Mesenchymal stem cell (in vitro differentiated cells and primary cell): ENCODE data around the gene MISP.
"Not testable (repeated sequence)": the region's sequence is repeated elsewhere in the genome, so short reads cannot be mapped to it uniquely, and the experiment has no call there.

ENCODE experiments used
- DNase-seq: peaks from one replicate; pipeline ENCODE4 v3.0.0-alpha.2; 2013
- H2AFZ ChIP-seq: one replicate; pipeline ENCODE4 v1.6.1; 2013; ENCODE audit warnings: low read depth, mild to moderate bottlenecking, control low read depth, inconsistent platforms, low read length, moderate library complexity
- H2AK5ac ChIP-seq: 2 replicates; pipeline ENCODE4 v1.6.1; 2013; ENCODE audit warnings: low read length, moderate library complexity, mild to moderate bottlenecking, inconsistent platforms; ENCODE audit not compliant: severe bottlenecking
- H2BK120ac ChIP-seq: one replicate; pipeline ENCODE4 v1.6.1; 2013; ENCODE audit warnings: low read depth, mild to moderate bottlenecking, inconsistent platforms, low read length, moderate library complexity
- H2BK12ac ChIP-seq, 2 experiments: one replicate each; pipeline ENCODE4 v1.6.1; 2013; ENCODE audit warnings: inconsistent platforms in 2 of 2, low read length in 2 of 2, mild to moderate bottlenecking in 2 of 2, moderate library complexity in 2 of 2, control low read depth in 1 of 2
- H2BK15ac ChIP-seq: one replicate; pipeline ENCODE4 v1.6.1; 2013; ENCODE audit warnings: mild to moderate bottlenecking, low read depth, inconsistent platforms; ENCODE audit not compliant: poor library complexity, severe bottlenecking
- H2BK5ac ChIP-seq: 2 replicates; pipeline ENCODE4 v1.6.1; 2013; ENCODE audit warnings: low read depth, mild to moderate bottlenecking, low read length, control low read depth, inconsistent platforms; ENCODE audit not compliant: poor library complexity, severe bottlenecking
- H3K14ac ChIP-seq, 2 experiments: one replicate each; pipeline ENCODE4 v1.6.1; 2013; ENCODE audit warnings: inconsistent platforms in 2 of 2, low read length in 2 of 2, control low read depth in 1 of 2, mild to moderate bottlenecking in 1 of 2, moderate library complexity in 1 of 2
- H3K18ac ChIP-seq, 2 experiments: one replicate each; pipeline ENCODE4 v1.6.1; 2013; ENCODE audit warnings: inconsistent platforms in 2 of 2, low read length in 2 of 2, control low read depth in 1 of 2, low read depth in 1 of 2, mild to moderate bottlenecking in 1 of 2
- H3K23ac ChIP-seq, 2 experiments: one replicate each; pipeline ENCODE4 v1.6.1; 2013; ENCODE audit warnings: inconsistent platforms in 2 of 2, low read length in 2 of 2, mild to moderate bottlenecking in 2 of 2, moderate library complexity in 2 of 2, control low read depth in 1 of 2
- H3K27ac ChIP-seq: 2 replicates; pipeline ENCODE4 v1.5.1; 2013; ENCODE audit warnings: mild to moderate bottlenecking, moderate library complexity, low read length, control low read depth, inconsistent platforms; ENCODE audit not compliant: poor library complexity, severe bottlenecking
- H3K27me3 ChIP-seq, 2 experiments: 2 replicates each; pipeline versions ENCODE4 v1.6.1 to v1.7.0; 2013; ENCODE audit warnings: low read length in 2 of 2, mild to moderate bottlenecking in 2 of 2, moderate library complexity in 2 of 2, control low read depth in 1 of 2, inconsistent platforms in 1 of 2; ENCODE audit not compliant: control insufficient read depth in 1 of 2, insufficient read depth in 1 of 2
- H3K36me3 ChIP-seq, 2 experiments: 2 replicates each; pipeline versions ENCODE4 v1.6.1 to v1.7.0; 2013; ENCODE audit warnings: low read length in 2 of 2, control low read depth in 1 of 2, inconsistent platforms in 1 of 2, low read depth in 1 of 2, mild to moderate bottlenecking in 1 of 2; ENCODE audit not compliant: insufficient read depth in 2 of 2, control insufficient read depth in 1 of 2
- H3K4ac ChIP-seq, 2 experiments: one replicate each; pipeline ENCODE4 v1.6.1; 2013; ENCODE audit warnings: inconsistent platforms in 2 of 2, low read length in 2 of 2, mild to moderate bottlenecking in 2 of 2, moderate library complexity in 2 of 2, control low read depth in 1 of 2, low read depth in 1 of 2
- H3K4me1 ChIP-seq: 2 replicates; pipeline ENCODE4 v1.6.1; 2013; ENCODE audit warnings: low read depth, low read length, control low read depth; ENCODE audit not compliant: control insufficient read depth, insufficient read depth
- H3K4me2 ChIP-seq: 2 replicates; pipeline ENCODE4 v1.6.1; 2013; ENCODE audit warnings: low read length, mild to moderate bottlenecking, inconsistent platforms; ENCODE audit not compliant: poor library complexity, severe bottlenecking
- H3K4me3 ChIP-seq, 2 experiments: 2 replicates each; pipeline versions ENCODE4 v1.5.1 to v1.7.0; 2013; ENCODE audit warnings: low read length in 2 of 2, mild to moderate bottlenecking in 2 of 2, control low read depth in 1 of 2, low read depth in 1 of 2; ENCODE audit not compliant: insufficient read depth in 1 of 2
- H3K79me1 ChIP-seq: replicated peaks from 2 replicates; pipeline ENCODE4 v1.6.1; 2013; ENCODE audit warnings: mild to moderate bottlenecking, control low read depth, low read length, inconsistent platforms; ENCODE audit not compliant: poor library complexity, severe bottlenecking
- H3K9ac ChIP-seq: 2 replicates; pipeline ENCODE4 v1.7.0; 2013; ENCODE audit warnings: mild to moderate bottlenecking, low read length, moderate library complexity
- H3K9me3 ChIP-seq: 2 replicates; pipeline ENCODE4 v1.7.0; 2013; ENCODE audit warnings: mild to moderate bottlenecking, low read length; ENCODE audit not compliant: control insufficient read depth
- H4K8ac ChIP-seq: one replicate; pipeline ENCODE4 v1.6.1; 2013; ENCODE audit warnings: inconsistent platforms, mild to moderate bottlenecking, low read length, moderate library complexity
- H4K91ac ChIP-seq: one replicate; pipeline ENCODE4 v1.6.1; 2013; ENCODE audit warnings: mild to moderate bottlenecking, low read length, inconsistent platforms
- WGBS: methylation state at CpG from one replicate; pipeline ENCODE4 v1.1.7; 2013; ENCODE audit warnings: mixed read lengths; 5-methylcytosine and 5-hydroxymethylcytosine counted together

MISP gene

DNA sequence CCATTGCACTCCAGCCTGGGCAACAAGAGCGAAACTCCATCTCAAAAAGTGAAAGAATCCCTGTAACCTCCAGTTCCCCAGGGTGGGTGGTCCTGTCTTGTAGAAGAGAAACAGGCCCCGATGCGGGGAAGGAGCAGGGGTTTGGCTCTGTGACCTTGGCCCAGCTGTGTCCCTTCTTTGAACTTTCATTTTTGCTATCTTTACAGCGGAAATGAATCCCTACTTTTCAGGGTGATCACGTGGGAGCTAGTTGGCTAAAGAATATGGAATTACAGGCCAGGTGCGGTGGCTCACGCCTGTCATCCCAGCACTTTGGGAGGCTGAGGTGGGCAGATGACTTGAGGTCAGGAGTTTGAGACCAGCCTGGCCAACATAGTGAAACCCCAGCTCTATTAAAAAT is 5.8 kb upstream of the MISP start:
- H2BK12ac ChIP-seq, H4K8ac ChIP-seq, H3K23ac ChIP-seq, H2AK5ac ChIP-seq, H3K27ac ChIP-seq, H3K4ac ChIP-seq, H2AFZ ChIP-seq, H3K27me3 ChIP-seq, H3K79me1 ChIP-seq, H3K4me2 ChIP-seq, H2BK15ac ChIP-seq, H3K18ac ChIP-seq, H3K14ac ChIP-seq, H2BK120ac ChIP-seq, H2BK5ac ChIP-seq, H4K91ac ChIP-seq, H3K4me1 ChIP-seq, H3K9ac ChIP-seq, H3K4me3 ChIP-seq: not testable (repeated sequence)
- peak; percentile 42 for DNase-seq
- Histone ChIP-seq H3K36me3 (peaks cover 14 to 40% of the 10 kb centered on the region in 2 experiments), H3K9me3 (peaks cover 16% of the 10 kb centered on the region)
- WGBS = 78% methylated on average over 7 of the region's 7 CpGs

DNA sequence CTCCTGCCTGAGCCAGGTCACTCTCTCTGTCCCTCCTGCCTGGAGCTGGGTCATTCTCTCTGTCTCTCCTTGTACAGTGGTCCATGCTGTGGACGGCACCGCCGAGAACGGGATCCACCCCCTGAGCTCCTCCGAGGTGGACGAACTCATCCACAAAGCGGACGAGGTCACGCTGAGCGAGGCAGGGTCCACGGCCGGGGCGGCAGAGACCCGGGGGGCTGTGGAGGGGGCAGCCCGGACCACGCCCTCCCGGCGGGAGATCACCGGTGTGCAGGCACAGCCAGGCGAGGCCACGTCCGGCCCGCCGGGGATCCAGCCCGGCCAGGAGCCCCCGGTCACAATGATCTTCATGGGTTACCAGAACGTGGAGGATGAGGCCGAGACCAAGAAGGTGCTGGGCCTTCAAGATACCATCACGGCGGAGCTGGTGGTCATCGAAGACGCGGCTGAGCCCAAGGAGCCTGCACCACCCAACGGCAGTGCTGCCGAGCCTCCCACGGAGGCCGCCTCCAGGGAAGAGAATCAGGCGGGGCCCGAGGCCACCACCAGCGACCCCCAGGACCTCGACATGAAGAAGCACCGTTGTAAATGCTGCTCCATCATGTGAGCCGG is 4.6 kb upstream of the MISP start:
- H2AK5ac ChIP-seq = no peak overlapping the region
- H2BK12ac ChIP-seq = no peak overlapping the region
- H2BK15ac ChIP-seq = no peak overlapping the region
- WGBS = 94% methylated on average over 43 of the region's 43 CpGs
- H3K4ac ChIP-seq = no peak overlapping the region
- no peak overlapping the region for H4K8ac ChIP-seq
- H2BK120ac ChIP-seq = no peak overlapping the region
- H3K14ac ChIP-seq = no peak overlapping the region
- H3K27me3 ChIP-seq = no peaks in the 10 kb centered on the region
- no peak overlapping the region for H3K9ac ChIP-seq
- H3K23ac ChIP-seq = no peak overlapping the region
- peaks cover 14 to 35% of the 10 kb centered on the region in 2 experiments for H3K36me3 ChIP-seq
- DNase-seq = no peak
- no peak overlapping the region for H3K27ac ChIP-seq
- no peak overlapping the region for H2AFZ ChIP-seq
- H2BK5ac ChIP-seq = no peak overlapping the region
- H3K4me1 ChIP-seq = peaks cover 7% of the 10 kb centered on the region
- peak overlapping the region in 1 of 2 experiments; percentile 8 for H3K4me3 ChIP-seq
- no peak overlapping the region for H3K4me2 ChIP-seq
- no peaks in the 10 kb centered on the region for H3K79me1 ChIP-seq
- H3K18ac ChIP-seq = no peak overlapping the region
- H3K9me3 ChIP-seq = peaks cover 16% of the 10 kb centered on the region
- no peak overlapping the region for H4K91ac ChIP-seq

DNA sequence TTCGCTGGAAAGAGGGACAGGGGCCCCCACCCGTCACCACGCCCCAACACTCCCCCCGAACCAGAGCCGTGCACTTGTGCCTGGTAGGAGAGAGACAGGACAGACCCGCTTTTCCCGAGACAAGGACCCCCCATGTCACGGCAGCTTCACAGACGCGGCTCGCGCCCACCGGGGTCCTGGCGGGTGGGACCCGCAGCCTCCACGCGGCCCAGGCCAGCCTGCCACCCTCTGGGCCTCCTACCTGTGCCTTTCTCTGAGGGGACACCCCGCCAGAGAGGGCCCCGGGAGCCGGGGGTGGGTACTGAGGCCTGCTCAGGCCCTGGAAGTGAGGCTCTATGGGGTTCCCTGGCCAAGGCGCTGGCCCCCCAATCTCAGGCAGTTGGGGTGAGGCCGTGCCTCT is 4.0 kb upstream of the MISP start:
- H4K91ac ChIP-seq = no peak overlapping the region
- no peak overlapping the region for H3K4ac ChIP-seq
- H3K4me3 ChIP-seq = no peak overlapping the region
- H3K18ac ChIP-seq = no peak overlapping the region
- no peak overlapping the region for H3K27ac ChIP-seq
- DNase-seq = no peak
- H3K27me3 ChIP-seq = no peaks in the 10 kb centered on the region
- no peak overlapping the region for H3K23ac ChIP-seq
- H2BK5ac ChIP-seq = no peak overlapping the region
- peaks cover 13% of the 10 kb centered on the region for H3K4me1 ChIP-seq
- no peak overlapping the region for H2AK5ac ChIP-seq
- H3K14ac ChIP-seq = no peak overlapping the region
- H2BK15ac ChIP-seq = no peak overlapping the region
- H3K36me3 ChIP-seq = peaks cover 14 to 35% of the 10 kb centered on the region in 2 experiments
- no peak overlapping the region for H2BK12ac ChIP-seq
- peaks cover 16% of the 10 kb centered on the region for H3K9me3 ChIP-seq
- no peak overlapping the region for H4K8ac ChIP-seq
- H2BK120ac ChIP-seq = no peak overlapping the region
- H2AFZ ChIP-seq = no peak overlapping the region
- H3K4me2 ChIP-seq = no peak overlapping the region
- H3K79me1 ChIP-seq = no peaks in the 10 kb centered on the region
- no peak overlapping the region for H3K9ac ChIP-seq
- 98% methylated on average over 22 of the region's 22 CpGs for WGBS

DNA sequence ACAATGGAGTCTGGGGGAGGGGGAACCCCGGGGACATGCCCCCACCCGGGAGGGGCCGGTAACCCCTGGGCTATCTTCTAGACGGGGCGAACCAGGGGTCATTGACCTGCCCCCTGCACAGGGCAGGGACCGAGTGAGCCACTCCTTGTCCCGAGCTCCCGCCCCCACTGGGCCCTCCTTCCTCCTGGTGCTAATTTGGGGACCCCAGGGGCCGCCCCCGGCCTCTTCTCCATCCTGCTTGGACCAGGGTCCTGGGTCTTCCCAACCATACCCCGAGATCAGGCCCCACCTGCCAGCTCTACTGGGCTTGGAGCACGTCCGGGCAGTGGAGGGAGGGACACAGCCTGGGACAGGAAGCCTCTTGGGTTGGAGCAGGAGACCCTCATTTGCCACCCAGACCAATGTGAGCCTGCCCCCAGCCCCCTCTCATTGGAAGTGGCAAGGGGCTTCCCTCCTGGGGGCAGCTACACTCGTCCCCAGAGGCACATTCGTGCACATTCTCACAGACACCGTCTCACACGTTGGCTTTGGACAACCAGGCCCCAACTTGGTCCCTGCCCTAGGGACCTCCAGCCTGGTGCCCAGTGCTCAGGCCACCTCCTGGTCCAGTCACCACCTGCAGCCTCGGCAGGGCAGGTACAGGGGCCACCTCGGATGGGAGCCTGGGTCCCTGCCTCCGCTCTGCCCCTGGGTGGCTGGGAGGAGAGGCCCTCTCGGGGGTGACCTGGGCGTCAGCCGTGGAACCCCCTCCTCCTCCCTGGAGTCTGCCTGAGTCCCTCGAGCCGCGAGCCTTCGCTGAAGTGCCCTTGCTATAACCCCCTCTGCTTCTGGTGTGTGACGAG is 3.3 kb upstream of the MISP start:
- H3K23ac ChIP-seq = no peak overlapping the region
- no peak overlapping the region for H2BK15ac ChIP-seq
- H4K8ac ChIP-seq = no peak overlapping the region
- H4K91ac ChIP-seq = no peak overlapping the region
- H3K4me3 ChIP-seq = no peak overlapping the region
- H2BK12ac ChIP-seq = no peak overlapping the region
- no peaks in the 10 kb centered on the region for H3K27me3 ChIP-seq
- H2BK5ac ChIP-seq = no peak overlapping the region
- no peak overlapping the region for H2AK5ac ChIP-seq
- no peaks in the 10 kb centered on the region for H3K79me1 ChIP-seq
- WGBS = 95% methylated on average over 28 of the region's 28 CpGs
- DNase-seq = no peak
- H3K9ac ChIP-seq = no peak overlapping the region
- H2AFZ ChIP-seq = no peak overlapping the region
- peaks cover 14% of the 10 kb centered on the region for H3K4me1 ChIP-seq
- peaks cover 13 to 29% of the 10 kb centered on the region in 2 experiments for H3K36me3 ChIP-seq
- H3K9me3 ChIP-seq = peaks cover 16% of the 10 kb centered on the region
- no peak overlapping the region for H3K4me2 ChIP-seq
- no peak overlapping the region for H3K14ac ChIP-seq
- no peak overlapping the region for H3K4ac ChIP-seq
- H3K18ac ChIP-seq = no peak overlapping the region
- H3K27ac ChIP-seq = no peak overlapping the region
- H2BK120ac ChIP-seq = no peak overlapping the region
